T-helper 2 cell treated with Interferon-gamma antibody and Interleukin-4, amounts not matched to agents 100 ng/mL and 5 ng/mL, for 36 hours (primary cell): ENCODE data around the gene ANO3. TPM values are rescaled to one million over a fixed set of nuclear protein-coding genes. Genes with fewer than 3 reads are reported as not detected.

Experiments
- intact Hi-C: fragments of 100-400 bp; cut with micrococcal nuclease; formaldehyde crosslinking; loops from one replicate; pipeline ENCODE4 v1.15.1; 2023
- total RNA-seq: library from RNA; stranded (reverse); gene quantifications from 2 replicates; pipeline ENCODE4 v1.2.3, GENCODE V29; 2022

ANO3 gene
- total RNA-seq, 1 donor from 2014 or later: not detected

DNA sequence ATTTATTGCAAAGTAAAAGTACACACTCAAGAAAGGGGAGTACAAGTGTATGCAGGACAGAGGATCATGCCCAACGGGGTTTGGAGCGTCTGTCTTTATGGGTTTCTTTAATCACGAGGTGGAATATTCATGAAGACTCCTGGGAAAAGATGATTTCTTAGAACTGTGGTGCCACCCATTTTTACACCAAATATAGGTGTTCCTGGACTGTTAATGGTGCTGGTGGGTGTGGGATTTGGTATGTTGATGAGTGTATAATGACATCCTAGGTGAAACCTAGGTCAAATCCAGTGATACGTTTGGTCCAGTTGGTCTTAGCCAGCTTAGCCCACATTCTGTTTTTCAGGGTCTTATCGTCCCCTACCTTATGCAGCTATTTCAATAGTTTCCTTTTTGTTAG lies 21.1 kb downstream of the ANO3 start:
- intact Hi-C loops: no loop called here

- intact Hi-C loops: no loop called here
These were observed 27.1 kb downstream of the ANO3 start for GRCh38 chr11:26359055-26359454.

- intact Hi-C loops: no loop called here
These were observed 33.4 kb downstream of the ANO3 start for GRCh38 chr11:26365284-26365683.

DNA sequence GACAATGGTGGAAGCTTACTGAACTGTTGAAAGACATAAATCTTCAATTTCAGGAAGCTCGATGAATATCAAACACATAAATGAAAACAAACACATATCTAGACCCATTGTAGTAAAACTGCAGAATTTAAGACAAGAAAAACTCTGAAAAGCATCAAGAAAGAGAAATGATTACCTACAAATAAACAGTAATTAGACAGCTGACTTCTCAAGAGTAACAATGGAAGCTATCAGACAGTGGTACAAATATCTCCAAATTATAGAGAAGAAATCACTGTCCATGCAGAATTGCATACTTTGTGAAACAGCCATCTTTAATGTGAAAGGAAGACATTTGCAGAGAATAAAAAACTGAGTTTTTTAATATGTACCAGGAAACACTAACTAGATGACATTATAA lies 45.7 kb downstream of the ANO3 start:
- intact Hi-C loops: no loop called here

DNA sequence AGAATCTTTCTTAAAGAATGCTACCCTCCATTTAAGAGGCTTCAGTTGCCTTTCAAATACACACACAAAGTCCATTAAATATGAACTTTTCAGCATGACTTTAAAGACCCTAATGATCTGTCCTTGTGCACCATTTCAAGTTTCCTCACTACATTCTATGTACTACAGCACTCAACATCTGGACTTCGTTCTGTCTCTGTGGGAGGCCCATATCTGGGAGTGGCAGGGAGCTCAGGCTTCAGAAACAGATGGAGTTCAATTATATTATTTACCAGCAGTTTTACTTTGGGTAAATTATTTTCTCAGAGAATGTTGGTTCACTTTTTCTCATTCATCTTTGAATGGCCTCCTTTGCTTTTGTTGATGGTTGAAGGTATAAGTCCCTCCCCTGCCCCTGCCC lies 67.4 kb downstream of the ANO3 start:
- intact Hi-C loops: no loop called here

GRCh38 chr11:26410706-26411366 lies 78.9 kb downstream of the ANO3 start:
- intact Hi-C loops: no loop called here

DNA sequence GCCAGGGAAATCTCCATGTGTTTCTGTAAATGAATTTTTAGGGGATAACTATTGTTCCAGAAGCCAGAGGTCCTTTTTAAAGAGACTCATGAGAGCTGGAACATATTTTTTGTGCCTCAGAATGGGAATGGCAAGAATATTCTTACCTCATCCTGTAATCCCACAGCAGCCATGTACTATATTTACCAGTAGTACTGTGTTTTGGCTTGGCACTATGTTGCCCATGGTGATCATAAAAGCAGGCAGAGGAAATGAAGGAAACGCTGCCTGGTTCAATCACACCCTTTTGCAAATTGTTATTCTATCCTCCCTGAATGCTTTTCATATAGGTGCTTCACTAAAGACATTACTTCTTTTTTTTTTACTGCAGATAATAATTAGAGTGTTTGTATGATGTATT lies 81.0 kb downstream of the ANO3 start:
- intact Hi-C loops: no loop called here

- intact Hi-C loops: no loop called here
These were observed 86.5 kb downstream of the ANO3 start for GRCh38 chr11:26418386-26418912.

DNA sequence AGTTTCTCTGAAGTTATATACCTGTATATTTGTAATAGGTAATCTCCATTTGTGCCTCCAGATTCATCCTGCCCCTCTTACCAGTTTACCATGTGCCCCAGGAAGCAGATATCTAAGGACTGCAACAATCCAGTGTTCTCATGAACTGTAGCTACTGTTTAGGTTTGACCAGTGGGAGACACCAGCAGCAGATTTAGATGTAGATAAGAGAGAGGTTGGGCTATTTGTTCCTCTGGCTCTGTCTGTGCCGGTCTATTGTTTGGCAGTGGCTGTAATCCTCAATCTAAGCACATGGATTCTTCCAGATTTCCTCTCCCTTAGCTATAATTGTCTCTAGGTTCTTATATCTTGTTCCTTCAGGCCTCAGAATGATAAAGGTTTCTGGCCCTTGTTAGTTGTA lies 88.4 kb downstream of the ANO3 start:
- intact Hi-C loops: no loop called here

GRCh38 chr11:26424255-26424654 lies 92.3 kb downstream of the ANO3 start:
- intact Hi-C loops: no loop called here

DNA sequence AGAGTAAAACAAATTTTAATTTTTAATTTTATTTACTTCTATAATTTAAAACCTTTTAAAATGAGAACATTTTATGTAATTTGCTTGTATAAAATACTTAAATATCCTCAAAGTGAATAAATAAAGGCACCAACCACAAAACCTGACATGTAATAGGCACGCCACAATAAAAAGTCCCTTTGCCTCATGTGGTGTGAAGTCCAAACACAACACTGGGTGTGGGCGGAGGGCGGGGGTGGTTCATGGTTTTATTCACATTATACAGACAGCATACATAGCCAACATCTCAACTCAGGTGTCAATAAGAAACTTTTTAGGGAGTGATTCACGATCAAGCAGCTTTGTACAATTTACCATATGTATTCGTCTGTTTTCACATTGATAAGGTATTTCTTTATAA lies 107.9 kb downstream of the ANO3 start:
- intact Hi-C loops: no loop called here

DNA sequence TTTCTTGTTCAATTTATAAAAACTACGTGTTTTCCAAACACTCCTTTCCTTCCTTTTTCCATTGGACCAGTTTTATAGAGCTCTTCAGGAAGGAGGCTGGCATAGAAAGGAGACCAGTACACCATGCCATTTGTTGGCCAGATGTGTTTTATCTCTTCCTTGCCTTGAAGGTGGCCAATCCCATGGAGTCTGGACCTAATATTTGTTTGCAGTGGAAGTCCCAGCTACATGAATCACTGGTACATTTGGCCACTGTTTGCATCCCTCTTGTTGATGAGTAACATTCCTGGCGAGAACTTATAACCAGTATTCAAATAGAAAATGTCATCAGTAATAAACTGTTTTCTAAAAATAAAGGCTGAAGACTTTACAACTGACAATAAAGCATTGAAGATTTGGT lies 110.2 kb downstream of the ANO3 start:
- intact Hi-C loops: no loop called here

GRCh38 chr11:26443617-26444016 lies 111.7 kb downstream of the ANO3 start:
- intact Hi-C loops: no loop called here

GRCh38 chr11:26457636-26458035 lies 125.7 kb downstream of the ANO3 start:
- intact Hi-C loops: no loop called here

DNA sequence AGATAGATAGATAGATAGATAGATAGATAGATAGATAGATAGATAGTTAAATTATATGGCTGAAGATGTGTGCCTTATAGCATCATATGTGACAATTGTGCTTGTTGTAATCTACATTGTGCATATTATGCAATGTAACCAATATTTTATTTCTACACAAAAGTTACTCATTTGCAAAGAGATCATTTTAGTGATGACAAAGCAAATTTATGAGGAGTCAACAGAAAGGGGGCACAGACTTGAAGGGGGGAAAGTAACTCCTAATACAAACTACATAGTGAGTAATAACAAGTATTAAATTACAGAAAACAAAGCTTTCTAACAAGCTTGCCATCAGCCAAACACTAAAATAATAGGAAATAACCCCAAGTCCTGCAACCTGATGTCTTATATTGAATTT lies 133.3 kb downstream of the ANO3 start:
- intact Hi-C loops: no loop called here

DNA sequence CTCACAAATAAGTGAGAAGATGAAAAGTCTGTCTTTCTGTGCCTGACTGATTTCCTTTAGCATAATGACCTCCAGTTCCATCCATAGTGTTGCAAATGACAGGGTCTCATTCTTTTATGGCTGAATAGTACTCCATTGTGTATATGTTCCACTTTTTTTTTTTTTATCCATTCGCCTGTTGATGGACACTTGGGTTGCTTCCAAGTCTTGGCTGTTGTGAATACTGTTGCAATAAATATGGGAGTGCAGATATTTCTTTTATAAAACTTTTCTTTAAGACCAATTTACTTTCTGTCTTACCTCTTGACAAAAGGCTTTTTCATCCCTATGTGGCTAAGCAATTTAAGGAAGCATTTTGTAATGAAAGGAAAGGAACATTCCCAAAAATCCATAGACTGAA lies 135.6 kb downstream of the ANO3 start:
- intact Hi-C loops: no loop called here

DNA sequence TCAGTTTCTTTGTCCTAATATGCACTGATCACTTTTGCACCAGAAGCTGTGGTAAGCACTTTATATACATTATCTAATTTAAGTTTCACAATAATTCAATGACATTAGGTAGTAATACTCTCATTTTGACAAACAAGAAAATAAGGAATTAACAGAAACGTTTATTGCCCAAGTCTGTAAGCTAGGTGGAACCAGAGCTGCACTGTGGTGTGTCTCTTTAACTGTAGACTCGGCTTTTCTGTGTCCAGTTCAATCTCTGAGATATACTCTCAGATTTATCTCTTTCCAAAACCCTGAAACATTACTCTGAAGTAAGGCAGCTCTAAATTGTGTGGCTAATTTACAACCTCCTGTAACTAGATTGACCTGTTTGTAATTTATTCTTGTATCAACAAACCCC lies 139.1 kb downstream of the ANO3 start:
- intact Hi-C loops: no loop called here

DNA sequence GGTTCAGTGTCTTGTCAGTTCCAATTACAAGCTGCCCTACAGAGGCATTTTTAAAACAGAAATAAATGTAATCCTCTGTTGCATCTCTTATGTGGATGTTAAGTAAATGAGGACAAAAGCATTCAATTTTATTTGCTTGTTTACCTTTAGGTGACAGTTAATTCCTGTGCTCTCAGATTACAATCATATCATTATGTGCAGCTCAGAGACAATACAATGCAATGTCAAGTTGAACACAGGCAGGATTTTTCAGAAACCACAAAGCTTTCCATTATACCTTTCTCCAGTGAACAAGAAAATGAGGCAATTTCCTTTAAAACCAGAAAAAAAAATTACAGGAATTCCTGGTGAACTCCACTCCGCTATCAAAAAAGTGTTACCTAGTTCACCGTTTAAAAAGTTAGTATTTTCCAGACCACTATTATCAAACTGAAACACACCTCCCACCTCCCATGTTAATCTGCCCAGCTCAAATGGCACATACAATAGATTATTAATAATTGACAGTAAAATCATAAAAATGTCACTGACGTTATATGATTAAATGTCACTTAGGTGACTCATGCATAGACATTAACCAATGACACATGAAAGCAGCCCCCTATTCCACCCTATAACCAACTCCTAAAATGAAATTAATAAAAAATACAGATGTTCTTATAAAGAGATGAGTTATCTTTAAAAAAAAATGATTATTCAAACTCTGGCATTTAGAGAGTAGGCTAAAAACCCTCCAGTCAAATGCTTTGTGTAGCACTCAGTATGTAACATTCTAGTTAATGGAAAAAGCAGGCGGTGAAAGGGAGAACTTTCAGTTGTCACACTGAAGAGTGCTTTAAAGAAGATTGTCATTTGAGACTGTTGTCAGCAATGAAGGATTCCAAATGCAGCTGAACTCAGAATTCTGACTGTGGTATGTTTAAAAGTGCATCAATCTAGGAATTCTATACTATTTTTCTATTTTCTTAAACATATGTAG lies 141.6 kb downstream of the ANO3 start:
- intact Hi-C loops: no loop called here

DNA sequence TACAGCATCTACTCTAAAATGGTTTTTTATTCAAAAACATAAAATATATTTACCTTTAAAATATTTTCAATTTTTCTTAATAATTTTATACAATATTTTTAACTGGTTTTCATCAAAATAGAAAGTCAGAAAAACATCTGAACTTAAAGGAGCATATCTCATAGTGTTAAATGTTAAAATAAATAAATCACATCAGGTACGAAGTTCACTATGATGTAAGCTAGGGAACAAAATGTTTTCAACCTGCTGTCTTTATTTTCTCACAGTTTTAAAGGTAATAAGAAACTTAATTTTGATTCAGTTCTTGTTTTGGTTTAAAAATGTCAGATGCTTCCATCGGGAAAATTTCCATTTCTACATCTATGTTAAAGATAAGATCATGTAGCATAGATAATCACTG lies 142.5 kb downstream of the ANO3 start:
- intact Hi-C loops: no loop called here

DNA sequence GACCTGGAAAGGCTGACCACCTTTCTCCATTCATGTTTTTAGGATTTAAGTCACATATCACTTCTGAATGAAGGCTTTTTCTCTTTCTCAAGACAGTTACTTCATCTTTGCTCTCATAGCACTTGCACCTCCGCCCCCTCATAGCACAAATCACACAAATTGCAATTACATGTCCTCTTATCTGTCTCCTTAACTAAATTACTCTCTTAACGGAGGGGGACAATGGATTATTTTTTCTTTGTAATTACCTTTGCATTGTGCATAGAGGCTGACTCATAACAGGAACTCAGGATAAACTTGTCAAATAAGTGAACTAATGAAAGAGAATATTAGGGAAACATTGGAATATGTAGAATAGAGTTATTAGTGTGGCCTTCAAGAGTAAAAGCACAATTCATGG lies 145.5 kb downstream of the ANO3 start:
- intact Hi-C loops: no loop called here

GRCh38 chr11:26478710-26479109 lies 146.8 kb downstream of the ANO3 start:
- intact Hi-C loops: no loop called here

- intact Hi-C loops: no loop called here
These were observed 148.1 kb downstream of the ANO3 start for GRCh38 chr11:26480041-26480440.

GRCh38 chr11:26483108-26483507 lies 151.2 kb downstream of the ANO3 start:
- intact Hi-C loops: no loop called here
